ENCODE measurements around the gene ASF1A.
A peak's percentile ranks its signal among the peaks of the same experiment; 100 is the strongest.

Gene ASF1A

GRCh38 chr6:118893807-118894424, at the start of gene ASF1A:
Gene ASF1A, plus strand, starts transcription at chr6:118894152. Its CDS starts 262 bp downstream, at chr6:118894414.
- Histone ChIP-seq H3K9me3 (no peaks in the 10 kb centered on the region), H3K4me1 (peaks cover 0 to 41% (median 13%) of the 10 kb centered on the region in 4 donors), H3K36me3 (no peaks in the 10 kb centered on the region), H3K27me3 (no peaks in the 10 kb centered on the region), H3K4me3 (peak within 1 kb of the TSS; percentile 76 to 91), H3K27ac (peak within 1 kb of the TSS; percentile 87 to 95)
- intact Hi-C loops (cut with DNase I; ENCODE audit: low total_unique reads): loop anchor here (2.0 kb wide), 1 partner anchor 243 kb away; the partner anchor contains the start of gene CEP85L
- peak; percentile 98 to 99 for DNase-seq
- TF ChIP-seq CTCF (IDR thresholded peaks at IDR 0.05): peak; percentile 42 to 61

- no peak for DNase-seq
- no peaks in the 10 kb centered on the region for H3K4me1 ChIP-seq
- TF ChIP-seq CTCF (IDR thresholded peaks at IDR 0.05): no peak
- H3K36me3 ChIP-seq: peaks cover 0 to 3% (median 0%) of the 10 kb centered on the region in 3 donors
- H3K9me3 ChIP-seq: no peaks in the 10 kb centered on the region
- H3K27me3 ChIP-seq: no peaks in the 10 kb centered on the region
- H3K27ac ChIP-seq: no peak overlapping the region
- intact Hi-C loops (cut with DNase I; ENCODE audit: low total_unique reads): no loop called here
- no peak overlapping the region for H3K4me3 ChIP-seq
Measured at GRCh38 chr6:118844915-118845314, 49.0 kb upstream of the ASF1A start.

- Histone ChIP-seq H3K4me1 (no peaks in the 10 kb centered on the region), H3K9me3 (no peaks in the 10 kb centered on the region), H3K27me3 (no peaks in the 10 kb centered on the region), H3K4me3 (no peak overlapping the region), H3K36me3 (peaks cover 0 to 8% (median 0%) of the 10 kb centered on the region in 3 donors), H3K27ac (no peak overlapping the region)
- no peak for DNase-seq
- intact Hi-C loops (cut with DNase I; ENCODE audit: low total_unique reads): no loop called here
- no peak for TF ChIP-seq CTCF (IDR thresholded peaks at IDR 0.05)
Measured at GRCh38 chr6:118853408-118853807, 40.5 kb upstream of the ASF1A start.

- Histone ChIP-seq H3K9me3 (no peaks in the 10 kb centered on the region), H3K4me3 (no peak overlapping the region), H3K36me3 (peaks cover 0 to 9% (median 7%) of the 10 kb centered on the region in 3 donors), H3K27ac (no peak overlapping the region), H3K4me1 (no peaks in the 10 kb centered on the region), H3K27me3 (no peaks in the 10 kb centered on the region)
- DNase-seq: no peak
- intact Hi-C loops (cut with DNase I; ENCODE audit: low total_unique reads): no loop called here
- no peak for TF ChIP-seq CTCF (IDR thresholded peaks at IDR 0.05)
Measured at GRCh38 chr6:118856301-118856700, 37.7 kb upstream of the ASF1A start.

- DNase-seq: no peak
- intact Hi-C loops (cut with DNase I; ENCODE audit: low total_unique reads): no loop called here
- H3K9me3 ChIP-seq: no peaks in the 10 kb centered on the region
- H3K36me3 ChIP-seq: peaks cover 0 to 17% (median 9%) of the 10 kb centered on the region in 3 donors
- TF ChIP-seq CTCF (IDR thresholded peaks at IDR 0.05): no peak
- H3K27ac ChIP-seq: no peak overlapping the region
- H3K27me3 ChIP-seq: no peaks in the 10 kb centered on the region
- H3K4me1 ChIP-seq: peaks cover 0 to 8% (median 2%) of the 10 kb centered on the region in 4 donors
- H3K4me3 ChIP-seq: no peak overlapping the region
Measured at GRCh38 chr6:118859517-118860064, 34.4 kb upstream of the ASF1A start.
